ENCODE results near the gene ABCC6.
"Not testable (repeated sequence)": the region's sequence is repeated elsewhere in the genome, so short reads cannot be mapped to it uniquely, and the experiment has no call there.

Gene ABCC6

DNA sequence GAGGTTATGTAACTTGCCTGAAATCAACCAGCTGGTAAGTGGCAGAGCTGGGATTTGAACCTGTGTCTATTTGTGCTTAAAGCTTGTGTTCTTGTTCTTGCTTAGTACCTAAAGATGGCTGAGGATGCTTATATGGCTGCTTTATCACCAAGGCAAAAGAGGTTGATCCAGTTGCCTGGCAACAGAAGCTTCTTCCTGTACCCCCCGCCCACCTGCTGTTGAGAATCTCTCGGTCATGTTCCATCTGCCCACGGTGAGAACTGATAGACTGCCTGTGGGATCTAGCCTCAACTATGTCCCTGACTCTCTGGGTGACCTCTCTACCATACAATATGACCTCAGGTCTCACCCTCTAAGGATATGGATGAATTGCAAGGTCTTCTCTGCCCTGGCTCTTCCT is 60.7 kb downstream of the ABCC6 start:
- no peak for TF ChIP-seq POLR2A (IDR thresholded peaks at IDR 0.05; ENCODE audit: extremely low read depth, insufficient read length)
- TF ChIP-seq, protein P1, sequence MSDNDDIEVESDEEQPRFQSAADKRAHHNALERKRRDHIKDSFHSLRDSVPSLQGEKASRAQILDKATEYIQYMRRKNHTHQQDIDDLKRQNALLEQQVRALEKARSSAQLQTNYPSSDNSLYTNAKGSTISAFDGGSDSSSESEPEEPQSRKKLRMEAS (IDR thresholded peaks at IDR 0.05; ENCODE audit: low read depth, low read length): no peak
- no peak for TF ChIP-seq MYC (IDR thresholded peaks at IDR 0.05; ENCODE audit: low read depth, low read length)
- TF ChIP-seq, protein P2, sequence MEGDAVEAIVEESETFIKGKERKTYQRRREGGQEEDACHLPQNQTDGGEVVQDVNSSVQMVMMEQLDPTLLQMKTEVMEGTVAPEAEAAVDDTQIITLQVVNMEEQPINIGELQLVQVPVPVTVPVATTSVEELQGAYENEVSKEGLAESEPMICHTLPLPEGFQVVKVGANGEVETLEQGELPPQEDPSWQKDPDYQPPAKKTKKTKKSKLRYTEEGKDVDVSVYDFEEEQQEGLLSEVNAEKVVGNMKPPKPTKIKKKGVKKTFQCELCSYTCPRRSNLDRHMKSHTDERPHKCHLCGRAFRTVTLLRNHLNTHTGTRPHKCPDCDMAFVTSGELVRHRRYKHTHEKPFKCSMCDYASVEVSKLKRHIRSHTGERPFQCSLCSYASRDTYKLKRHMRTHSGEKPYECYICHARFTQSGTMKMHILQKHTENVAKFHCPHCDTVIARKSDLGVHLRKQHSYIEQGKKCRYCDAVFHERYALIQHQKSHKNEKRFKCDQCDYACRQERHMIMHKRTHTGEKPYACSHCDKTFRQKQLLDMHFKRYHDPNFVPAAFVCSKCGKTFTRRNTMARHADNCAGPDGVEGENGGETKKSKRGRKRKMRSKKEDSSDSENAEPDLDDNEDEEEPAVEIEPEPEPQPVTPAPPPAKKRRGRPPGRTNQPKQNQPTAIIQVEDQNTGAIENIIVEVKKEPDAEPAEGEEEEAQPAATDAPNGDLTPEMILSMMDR (IDR thresholded peaks at IDR 0.05; ENCODE audit: low read depth, low read length): no peak
- no peak overlapping the region for H3K4me3 ChIP-seq (ENCODE audit: low read depth, low read length)
- DNase-seq (ENCODE audit: low read depth): no peak

DNA sequence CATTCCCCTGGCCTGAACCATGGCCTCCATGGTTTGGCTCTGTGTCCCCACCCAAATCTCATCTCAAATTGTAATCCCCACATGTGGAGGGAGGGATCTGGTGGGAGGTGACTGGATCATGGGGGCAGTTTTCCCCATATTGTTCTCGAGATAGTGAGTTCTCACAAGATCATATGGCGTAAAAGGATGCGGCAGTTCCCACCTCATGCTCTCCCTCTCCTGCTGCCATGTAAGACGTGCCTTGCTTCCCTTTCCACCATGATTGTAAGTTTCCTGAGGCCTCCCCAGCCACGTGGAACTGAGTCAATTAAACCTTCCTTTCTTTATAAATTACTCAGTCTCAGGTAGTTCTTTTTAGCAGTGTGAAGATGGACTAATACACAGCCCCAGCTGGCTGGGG is 61.5 kb downstream of the ABCC6 start:
- H3K4me3 ChIP-seq (ENCODE audit: low read depth, low read length); DNase-seq (ENCODE audit: low read depth): not testable (repeated sequence)

DNA sequence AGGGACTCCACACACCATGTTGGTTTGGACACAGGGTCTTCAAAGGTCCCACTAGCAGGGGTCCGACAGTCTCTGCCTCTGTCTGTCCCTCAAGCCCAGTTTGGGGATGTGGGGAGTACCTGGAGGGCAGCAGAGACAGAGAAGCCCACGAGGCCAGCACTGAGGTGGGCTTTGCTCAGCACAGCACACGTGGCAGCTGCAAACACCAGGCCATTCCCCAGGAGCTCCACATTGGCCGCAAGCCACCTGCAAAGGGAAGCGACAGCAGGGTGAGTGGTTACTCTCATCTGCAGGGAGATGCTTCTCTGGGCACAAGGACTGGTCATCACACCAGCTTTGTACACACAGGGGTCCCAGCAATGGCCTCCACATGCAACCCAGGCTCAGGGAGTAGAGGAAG is 62.0 kb downstream of the ABCC6 start:
- no peak overlapping the region for H3K4me3 ChIP-seq (ENCODE audit: low read depth, low read length)
- no peak for TF ChIP-seq MYC (IDR thresholded peaks at IDR 0.05; ENCODE audit: low read depth, low read length)
- TF ChIP-seq, protein P2 (IDR thresholded peaks at IDR 0.05; ENCODE audit: low read depth, low read length): no peak
- no peak for DNase-seq (ENCODE audit: low read depth)

DNA sequence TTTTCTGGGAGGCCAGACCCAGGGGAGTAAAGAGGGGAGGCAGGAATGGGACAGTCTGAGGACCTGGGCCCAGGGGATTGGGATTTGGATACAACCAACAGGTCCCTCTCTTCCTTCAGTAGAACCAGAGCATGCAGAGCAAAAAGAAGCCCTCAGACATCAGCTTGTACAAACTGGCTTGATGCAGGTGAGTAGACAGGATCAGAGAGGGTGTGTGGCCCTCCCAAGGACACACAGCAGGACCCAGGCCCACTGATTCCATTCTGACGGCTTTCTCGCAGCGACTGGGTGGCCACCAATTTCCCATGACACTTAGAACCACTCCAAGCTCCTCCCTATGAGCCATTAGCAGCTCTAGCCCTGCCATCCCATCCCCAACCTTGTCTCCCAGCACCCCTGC is 63.6 kb downstream of the ABCC6 start:
- TF ChIP-seq, protein P1 (IDR thresholded peaks at IDR 0.05; ENCODE audit: low read depth, low read length): no peak
- no peak for TF ChIP-seq POLR2A (IDR thresholded peaks at IDR 0.05; ENCODE audit: extremely low read depth, insufficient read length)
- TF ChIP-seq MYC (IDR thresholded peaks at IDR 0.05; ENCODE audit: low read depth, low read length): no peak
- TF ChIP-seq, protein P2 (IDR thresholded peaks at IDR 0.05; ENCODE audit: low read depth, low read length): no peak
- DNase-seq (ENCODE audit: low read depth): no peak

DNA sequence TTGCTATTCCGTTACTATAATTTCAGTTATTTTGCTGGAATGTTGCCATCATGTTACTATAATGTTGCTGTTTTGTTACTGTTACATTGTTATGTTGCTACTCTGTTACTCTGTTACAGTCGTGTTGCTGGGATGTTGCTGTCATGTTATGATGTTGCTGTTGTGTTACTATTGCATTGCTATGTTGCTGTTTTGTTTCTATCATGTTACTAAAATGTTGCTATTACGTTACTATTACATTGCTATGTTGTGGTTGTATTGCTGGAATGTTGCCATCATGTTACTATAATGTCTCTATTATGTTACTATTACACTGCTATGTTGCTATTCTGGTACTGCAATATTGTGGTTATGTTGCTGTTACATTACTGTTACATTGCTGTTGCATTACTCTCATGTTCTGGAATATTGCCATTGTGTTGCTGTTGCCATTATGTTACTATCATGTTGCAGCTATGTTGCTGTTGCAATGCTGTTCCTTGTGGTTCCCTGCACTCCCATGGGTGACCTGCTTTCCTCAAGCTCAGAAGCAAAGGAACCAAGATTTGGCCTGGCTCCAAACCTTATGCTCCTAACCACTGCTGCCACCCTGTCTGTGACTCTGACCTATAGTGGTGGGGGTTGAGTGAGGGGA is 64.4 kb downstream of the ABCC6 start:
- DNase-seq (ENCODE audit: low read depth): no peak
- H3K4me3 ChIP-seq (ENCODE audit: low read depth, low read length): no peak overlapping the region
- TF ChIP-seq MYC (IDR thresholded peaks at IDR 0.05; ENCODE audit: low read depth, low read length) (no peak), POLR2A (IDR thresholded peaks at IDR 0.05; ENCODE audit: extremely low read depth, insufficient read length) (no peak)
- TF ChIP-seq, protein P1 (IDR thresholded peaks at IDR 0.05; ENCODE audit: low read depth, low read length): no peak
- TF ChIP-seq, protein P2 (IDR thresholded peaks at IDR 0.05; ENCODE audit: low read depth, low read length): no peak

More for the DNA sequence above, 63.6 kb downstream of the ABCC6 start:
- no peak overlapping the region for H3K4me3 ChIP-seq (ENCODE audit: low read depth, low read length)

DNA sequence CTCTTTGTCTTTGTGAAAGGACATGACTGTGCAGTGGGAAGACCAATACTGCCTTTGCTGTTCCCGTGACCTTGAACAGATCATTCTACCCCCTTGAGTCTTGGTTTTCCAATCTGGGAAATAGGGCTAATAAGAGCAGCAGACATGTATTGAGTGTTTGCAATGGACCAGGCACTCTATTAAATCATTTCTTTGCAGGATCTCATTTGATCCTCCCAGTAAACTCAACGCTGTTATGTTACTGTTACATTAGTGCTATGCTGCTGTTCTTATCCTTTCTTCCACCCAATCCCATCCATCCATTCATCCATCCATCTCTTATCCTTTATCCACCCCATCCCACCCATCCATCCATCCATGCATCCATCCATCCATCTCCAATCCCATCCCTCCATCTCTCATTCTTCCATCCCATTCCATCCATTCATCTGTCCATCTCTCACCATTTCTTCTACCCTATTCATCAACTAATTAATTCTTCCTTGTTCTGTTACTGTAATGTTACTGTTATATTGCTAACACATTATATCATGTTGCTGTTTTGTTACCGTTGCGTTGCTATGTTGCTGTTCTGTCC is 65.1 kb downstream of the ABCC6 start:
- TF ChIP-seq POLR2A (IDR thresholded peaks at IDR 0.05; ENCODE audit: extremely low read depth, insufficient read length) (no peak), MYC (IDR thresholded peaks at IDR 0.05; ENCODE audit: low read depth, low read length) (no peak)
- TF ChIP-seq, protein P2 (IDR thresholded peaks at IDR 0.05; ENCODE audit: low read depth, low read length): no peak
- TF ChIP-seq, protein P1 (IDR thresholded peaks at IDR 0.05; ENCODE audit: low read depth, low read length): no peak
- DNase-seq (ENCODE audit: low read depth): no peak
- no peak overlapping the region for H3K4me3 ChIP-seq (ENCODE audit: low read depth, low read length)

Measured in NB4 (cell line).